DMS79 (cell line): ENCODE results near the gene DNAJC18.
"Not testable (repeated sequence)": the region's sequence is repeated elsewhere in the genome, so short reads cannot be mapped to it uniquely, and the experiment has no call there.

Source experiments
- DNase-seq: peaks from one replicate; lab custom pipeline; 2025; lab: John Stamatoyannopoulos, UW

Gene DNAJC18

GRCh38 chr5:139388198-139388821 lies 51.0 kb downstream of the DNAJC18 start:
- DNase-seq = no peak

GRCh38 chr5:139387611-139388197 lies 51.6 kb downstream of the DNAJC18 start:
- no peak for DNase-seq

GRCh38 chr5:139386956-139387355 lies 52.4 kb downstream of the DNAJC18 start:
- not testable (repeated sequence) for DNase-seq

GRCh38 chr5:139386050-139386438 lies 53.3 kb downstream of the DNAJC18 start:
- no peak for DNase-seq

GRCh38 chr5:139385061-139386049 lies 54.0 kb downstream of the DNAJC18 start:
- DNase-seq = no peak

- DNase-seq = no peak
Observed at GRCh38 chr5:139384591-139385051, 54.7 kb downstream of the DNAJC18 start.

GRCh38 chr5:139383993-139384590 lies 55.2 kb downstream of the DNAJC18 start:
- DNase-seq = no peak

- DNase-seq = no peak
Observed at GRCh38 chr5:139383275-139383992, 55.9 kb downstream of the DNAJC18 start, which contains the start of gene SLC23A1. Gene SLC23A1, minus strand, starts transcription at chr5:139383297. Its CDS starts 44 bp downstream, at chr5:139383253.

- DNase-seq = no peak
Observed at GRCh38 chr5:139382807-139383206, 56.5 kb downstream of the DNAJC18 start.

GRCh38 chr5:139381837-139382761 lies 57.2 kb downstream of the DNAJC18 start:
- no peak for DNase-seq

GRCh38 chr5:139379626-139380449 lies 59.5 kb downstream of the DNAJC18 start:
- no peak for DNase-seq

- no peak for DNase-seq
Observed at GRCh38 chr5:139378941-139379361, 60.4 kb downstream of the DNAJC18 start.

GRCh38 chr5:139378101-139378825 lies 61.1 kb downstream of the DNAJC18 start:
- DNase-seq = no peak

- DNase-seq = no peak
Observed at GRCh38 chr5:139377226-139377625, 62.1 kb downstream of the DNAJC18 start.

GRCh38 chr5:139376364-139376763 lies 63.0 kb downstream of the DNAJC18 start:
- DNase-seq = no peak

- no peak for DNase-seq
Observed at GRCh38 chr5:139374909-139375308, 64.4 kb downstream of the DNAJC18 start.

- no peak for DNase-seq
Observed at GRCh38 chr5:139371482-139372435, 67.6 kb downstream of the DNAJC18 start.

GRCh38 chr5:139369181-139369580 lies 70.1 kb downstream of the DNAJC18 start:
- no peak for DNase-seq
